ENCODE data around the gene VARS2. TPM values are rescaled to one million over a fixed set of nuclear protein-coding genes. Genes with fewer than 3 reads are reported as not detected.
A peak's percentile ranks its signal among the peaks of the same experiment; 100 is the strongest.

Gene VARS2
- total RNA-seq, 1 donor from 2014 or later, result 18.9 TPM

DNA sequence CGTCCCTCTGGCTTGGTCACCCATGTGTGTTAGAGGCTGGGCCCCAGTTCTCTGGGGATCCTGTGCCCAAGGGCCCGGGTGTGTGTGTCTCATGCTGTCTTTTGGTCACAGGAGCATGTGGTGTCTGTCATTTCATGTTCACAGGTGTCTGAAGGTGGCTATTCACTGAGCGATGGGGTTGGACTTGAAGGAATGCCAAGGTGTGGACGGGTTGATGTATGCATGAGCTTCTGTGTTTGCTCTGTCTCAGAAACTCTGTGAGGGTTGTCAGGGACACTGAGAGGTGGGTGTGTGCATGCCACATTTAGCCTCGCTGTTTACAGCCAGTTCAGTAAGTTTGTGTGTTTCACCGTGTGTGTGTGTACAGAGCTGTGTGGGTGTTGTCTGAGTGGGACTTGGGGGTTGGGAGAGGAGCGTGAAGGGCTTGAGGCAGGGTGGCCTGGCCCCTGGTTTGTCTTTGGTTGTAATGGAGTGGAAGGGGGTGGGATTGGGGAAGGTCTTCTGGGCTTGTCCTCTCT, 28.5 kb upstream of the VARS2 start:
- H3K27ac ChIP-seq, result peak overlapping the region; percentile 95
- H3K36me3 ChIP-seq, result peaks cover 0 to 13% of the 10 kb centered on the region in 2 donors
- no peaks in the 10 kb centered on the region for H3K9me3 ChIP-seq
- TF ChIP-seq POLR2A (IDR thresholded peaks at IDR 0.05), result no peak
- TF ChIP-seq CTCF (IDR thresholded peaks at IDR 0.05), result no peak
- no peak for TF ChIP-seq POLR2AphosphoS5 (IDR thresholded peaks at IDR 0.05; ENCODE audit: insufficient read depth in 1 of 2, low read depth in 1 of 2)
- DNase-seq (ENCODE audit: extremely low spot score in 2 of 2), result no peak
- intact Hi-C loops (cut with DNase I), result loop anchor here (2.0 to 10.0 kb wide), 2 partner anchors 145 to 201 kb away; partner anchors contain the start of gene PPP1R18
- H3K4me1 ChIP-seq, result peaks cover 84% of the 10 kb centered on the region
- no peaks in the 10 kb centered on the region for H3K27me3 ChIP-seq
- H3K4me3 ChIP-seq, result peak overlapping the region; percentile 61 to 82

DNA sequence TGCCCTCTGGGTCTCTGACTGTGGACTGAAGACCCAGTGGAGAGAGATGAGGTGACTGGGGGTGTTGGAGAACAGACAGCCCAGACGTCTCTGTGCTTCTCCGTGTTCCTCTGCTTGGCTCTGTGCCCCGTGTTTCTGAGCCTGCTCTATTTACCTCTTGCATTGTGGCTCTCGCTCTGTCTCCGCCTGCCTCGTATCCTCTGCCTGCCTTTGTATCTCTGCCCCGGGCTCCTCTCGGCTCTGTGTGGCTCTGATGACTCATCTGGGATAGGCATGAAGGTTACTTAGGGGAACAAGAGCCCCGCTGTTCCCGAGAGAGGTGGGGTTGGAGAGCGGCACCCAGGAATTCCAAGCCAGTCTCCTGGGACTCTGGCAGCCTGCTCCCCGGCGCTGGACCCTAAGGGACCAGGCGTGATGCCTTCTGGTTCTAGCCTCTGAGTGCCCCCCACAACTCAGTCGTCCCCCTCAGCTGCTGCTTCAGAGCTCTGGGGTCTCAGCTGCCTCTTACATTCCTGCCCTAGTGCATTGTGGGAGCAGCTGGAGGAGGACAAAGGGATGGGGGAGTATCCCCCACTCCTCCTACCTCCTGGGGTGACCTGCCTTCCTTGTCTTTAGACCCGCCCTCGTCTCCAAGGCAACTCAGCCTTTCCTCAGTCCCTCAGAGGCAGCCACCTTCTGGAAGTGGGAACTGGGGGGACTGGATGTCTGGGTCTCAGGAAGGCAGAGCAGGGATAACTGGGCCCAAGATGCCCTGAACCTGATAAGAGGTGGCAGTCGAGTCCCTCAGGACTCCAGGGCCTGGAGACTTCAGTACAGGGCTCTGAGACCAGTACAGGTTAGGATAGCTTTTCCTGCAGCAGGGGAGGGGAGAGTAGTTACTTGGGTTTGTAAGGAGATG, 27.8 kb upstream of the VARS2 start:
- H3K36me3 ChIP-seq, result peaks cover 0 to 20% of the 10 kb centered on the region in 2 donors
- intact Hi-C loops (cut with DNase I), result loop anchor here (2.0 to 10.0 kb wide), 2 partner anchors 145 to 201 kb away; partner anchors contain the start of gene PPP1R18
- H3K4me3 ChIP-seq, result peak overlapping the region; percentile 61 to 82
- peak in 1 of 2 donors; percentile 96 for DNase-seq (ENCODE audit: extremely low spot score in 2 of 2)
- H3K27me3 ChIP-seq, result no peaks in the 10 kb centered on the region
- peaks cover 79% of the 10 kb centered on the region for H3K4me1 ChIP-seq
- H3K27ac ChIP-seq, result peak overlapping the region; percentile 95
- TF ChIP-seq POLR2A (IDR thresholded peaks at IDR 0.05), result no peak
- TF ChIP-seq POLR2AphosphoS5 (IDR thresholded peaks at IDR 0.05; ENCODE audit: insufficient read depth in 1 of 2, low read depth in 1 of 2), result peak; percentile 19 to 36
- H3K9me3 ChIP-seq, result no peaks in the 10 kb centered on the region

DNA sequence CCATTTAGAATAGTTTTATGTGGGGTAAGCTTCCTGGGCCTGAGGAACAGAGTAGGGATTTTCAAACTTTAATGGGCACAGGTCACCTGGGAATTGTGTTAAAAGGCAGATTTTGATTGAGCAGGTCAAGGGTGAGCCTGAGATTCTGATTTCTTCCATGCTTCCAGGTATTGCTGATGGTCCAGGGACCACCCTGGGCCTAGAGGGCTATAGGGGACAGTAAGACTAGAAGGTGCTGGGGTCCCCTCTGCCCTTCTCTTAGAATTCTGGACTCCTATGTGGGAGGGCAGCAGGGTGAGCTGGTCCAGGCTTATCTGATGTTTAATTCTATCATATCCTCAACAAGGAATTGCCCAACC, 27.2 kb upstream of the VARS2 start:
- Histone ChIP-seq H3K27me3 (no peaks in the 10 kb centered on the region), H3K4me1 (peaks cover 73% of the 10 kb centered on the region), H3K4me3 (peak overlapping the region; percentile 61 to 82), H3K9me3 (no peaks in the 10 kb centered on the region), H3K36me3 (peaks cover 0 to 21% of the 10 kb centered on the region in 2 donors), H3K27ac (peak overlapping the region; percentile 95)
- intact Hi-C loops (cut with DNase I), result loop anchor here (10.0 kb wide), 1 partner anchor 202 kb away; the partner anchor contains the start of gene PPP1R18
- DNase-seq (ENCODE audit: extremely low spot score in 2 of 2), result no peak
- TF ChIP-seq CTCF (IDR thresholded peaks at IDR 0.05) (no peak), POLR2A (IDR thresholded peaks at IDR 0.05) (no peak), POLR2AphosphoS5 (IDR thresholded peaks at IDR 0.05; ENCODE audit: insufficient read depth in 1 of 2, low read depth in 1 of 2) (no peak)

GRCh38 chr6:30887901-30888815, 25.9 kb upstream of the VARS2 start:
- Histone ChIP-seq H3K4me3 (no peak overlapping the region), H3K4me1 (peaks cover 60% of the 10 kb centered on the region), H3K27ac (peak overlapping the region; percentile 16), H3K9me3 (no peaks in the 10 kb centered on the region), H3K36me3 (peaks cover 0 to 33% of the 10 kb centered on the region in 2 donors), H3K27me3 (no peaks in the 10 kb centered on the region)
- TF ChIP-seq POLR2A (IDR thresholded peaks at IDR 0.05) (no peak), POLR2AphosphoS5 (IDR thresholded peaks at IDR 0.05; ENCODE audit: insufficient read depth in 1 of 2, low read depth in 1 of 2) (no peak), CTCF (IDR thresholded peaks at IDR 0.05) (no peak)
- intact Hi-C loops (cut with DNase I), result loop anchor here (10.0 kb wide), 1 partner anchor 203 kb away; the partner anchor contains the start of gene PPP1R18
- DNase-seq (ENCODE audit: extremely low spot score in 2 of 2), result no peak
